Left lung (tissue), 10 donors: ENCODE data around the gene DDX39A. TPM values are rescaled to one million over a fixed set of nuclear protein-coding genes. Genes with fewer than 3 reads are reported as not detected.

Experiments
- ATAC-seq: fragments of 200-7000 bp; cut with Tn5 transposase; one replicate; pipeline ENCODE4 v1.9.1; 2020; ENCODE audit warnings: moderate library complexity
- DNase-seq, 4 donors: peaks; one replicate each; pipeline ENCODE4 v3.0.0-alpha.2; 2013 to 2020
- H3K27ac ChIP-seq, 2 donors: fragments of 200-600 bp; sonication (generic) in 1 of 2; one replicate each; pipeline versions ENCODE4 v1.5.0 to v1.8.0; 2020 to 2021
- H3K27me3 ChIP-seq, 2 donors: fragments of 200-600 bp; sonication (generic) in 1 of 2; one replicate each; pipeline versions ENCODE4 v1.5.0 to v1.8.0; 2020 to 2021
- H3K36me3 ChIP-seq, 2 donors: fragments of 200-600 bp; sonication (generic) in 1 of 2; one replicate each; pipeline versions ENCODE4 v1.5.0 to v1.8.0; 2020 to 2021
- H3K4me1 ChIP-seq, 2 donors: fragments of 200-600 bp; one replicate each; pipeline ENCODE4 v1.8.0; 2021
- H3K4me3 ChIP-seq, 2 donors: fragments of 200-600 bp; sonication (generic) in 1 of 2; one replicate each; pipeline versions ENCODE4 v1.5.0 to v1.8.0; 2020 to 2021; ENCODE audit warnings: mild to moderate bottlenecking in 1 of 2
- H3K9me3 ChIP-seq, 2 donors: fragments of 200-600 bp; sonication (generic) in 1 of 2; one replicate each; pipeline versions ENCODE4 v1.5.0 to v1.8.0; 2020 to 2021
- CTCF ChIP-seq, 2 donors: fragments of 200-600 bp; sonication (generic) in 1 of 2; IDR thresholded peaks; one replicate each; pipeline versions ENCODE4 v1.5.0 to v1.8.0; 2021; ENCODE audit warnings: antibody characterized with exemption in 2 of 2
- intact Hi-C, 2 donors: fragments of 100-400 bp; cut with DNase I; formaldehyde crosslinking; loops; one replicate each; pipeline versions ENCODE4 v1.11.2 to v1.14.2; 2022
- polyA plus RNA-seq, 6 donors: library from polyadenylated mRNA; unstranded; fragments of 120-200 nt; gene quantifications; one replicate each; pipeline ENCODE4 v1.2.1, GENCODE V29; 2013; ENCODE audit not compliant: insufficient read length in 6 of 6
- total RNA-seq, 2 donors: library from RNA; stranded (reverse); fragmentation: NEBNext Ultra II Directional; extraction: Animal tissue kit (Norgen Biotek cat#: 25700); gene quantifications; one replicate each; pipeline ENCODE4 v1.2.1, GENCODE V29; 2021
- donor health status: DM: no; HTN: yes; CAD: no.
- donor health status: DM: no; HTN: no; CAD: no.

DDX39A gene
- total and polyA plus RNA-seq, 8 donors = 42.5 to 90.1 (median 49.9) TPM

- H3K36me3 ChIP-seq = no peaks in the 10 kb centered on the region
- no peak for TF ChIP-seq CTCF (IDR thresholded peaks at IDR 0.05)
- H3K4me1 ChIP-seq = peaks cover 0 to 21% of the 10 kb centered on the region in 2 donors
- no peak overlapping the region for H3K4me3 ChIP-seq
- DNase-seq = no peak
- ATAC-seq = no peak
- H3K27ac ChIP-seq = no peak overlapping the region
- intact Hi-C loops = no loop called here
- no peaks in the 10 kb centered on the region for H3K9me3 ChIP-seq
- H3K27me3 ChIP-seq = no peaks in the 10 kb centered on the region
These were observed 9.8 kb upstream of the DDX39A start for GRCh38 chr19:14428882-14429416.

- no peak overlapping the region for H3K27ac ChIP-seq
- DNase-seq (no peak), ATAC-seq (no peak)
- H3K9me3 ChIP-seq = no peaks in the 10 kb centered on the region
- TF ChIP-seq CTCF (IDR thresholded peaks at IDR 0.05) = no peak
- no peaks in the 10 kb centered on the region for H3K36me3 ChIP-seq
- no peak overlapping the region for H3K4me3 ChIP-seq
- no peaks in the 10 kb centered on the region for H3K27me3 ChIP-seq
- H3K4me1 ChIP-seq = peaks cover 0 to 12% of the 10 kb centered on the region in 2 donors
- intact Hi-C loops = no loop called here
These were observed 8.3 kb upstream of the DDX39A start for GRCh38 chr19:14427461-14427860.

GRCh38 chr19:14425696-14426138, 6.6 kb upstream of the DDX39A start:
- DNase-seq (no peak), ATAC-seq (no peak)
- H3K4me1 ChIP-seq = peaks cover 0 to 7% of the 10 kb centered on the region in 2 donors
- TF ChIP-seq CTCF (IDR thresholded peaks at IDR 0.05) = no peak
- intact Hi-C loops = no loop called here
- H3K36me3 ChIP-seq = no peaks in the 10 kb centered on the region
- no peak overlapping the region for H3K27ac ChIP-seq
- H3K9me3 ChIP-seq = no peaks in the 10 kb centered on the region
- no peaks in the 10 kb centered on the region for H3K27me3 ChIP-seq
- no peak overlapping the region for H3K4me3 ChIP-seq

- intact Hi-C loops = no loop called here
- peak in 1 of 4 donors; percentile 93 for DNase-seq
- peaks cover 16 to 53% of the 10 kb centered on the region in 2 donors for H3K4me1 ChIP-seq
- H3K27ac ChIP-seq = peak overlapping the region; percentile 91 to 94
- ATAC-seq = peak; percentile 87
- peaks cover 0 to 19% of the 10 kb centered on the region in 2 donors for H3K36me3 ChIP-seq
- peak overlapping the region; percentile 87 to 98 for H3K4me3 ChIP-seq
- no peak for TF ChIP-seq CTCF (IDR thresholded peaks at IDR 0.05)
- H3K27me3 ChIP-seq = no peaks in the 10 kb centered on the region
- no peaks in the 10 kb centered on the region for H3K9me3 ChIP-seq
These were observed 360 bp downstream of the DDX39A start for GRCh38 chr19:14418856-14419105.

GRCh38 chr19:14416817-14417231, 2.3 kb downstream of the DDX39A start:
- peaks cover 20 to 61% of the 10 kb centered on the region in 2 donors for H3K4me1 ChIP-seq
- ATAC-seq = no peak
- TF ChIP-seq CTCF (IDR thresholded peaks at IDR 0.05) = no peak
- intact Hi-C loops = no loop called here
- DNase-seq = no peak
- H3K4me3 ChIP-seq = peak overlapping the region in 1 of 2 donors; percentile 98
- H3K36me3 ChIP-seq = peaks cover 0 to 39% of the 10 kb centered on the region in 2 donors
- no peaks in the 10 kb centered on the region for H3K27me3 ChIP-seq
- no peaks in the 10 kb centered on the region for H3K9me3 ChIP-seq
- no peak overlapping the region for H3K27ac ChIP-seq
